HepG2 (cell line): Measurements from ENCODE around the gene ATP5F1C. TPM values are rescaled to one million over a fixed set of nuclear protein-coding genes. Genes with fewer than 3 reads are reported as not detected.
A peak's percentile ranks its signal among the peaks of the same experiment; 100 is the strongest.

ENCODE experiments used
- CENPT ChIP-seq: sonication (generic); formaldehyde crosslinking; IDR thresholded peaks from 2 replicates; pipeline ENCODE4 v1.8.0; 2022; ENCODE audit warnings: low read depth, mild to moderate bottlenecking, moderate library complexity, missing genetic modification reagents
- DBP ChIP-seq: sonication (generic); formaldehyde crosslinking; IDR thresholded peaks from 2 replicates; pipeline ENCODE4 v1.4.0; 2020; ENCODE audit warnings: missing genetic modification reagents; ENCODE audit errors: not compliant biosample characterization
- E2F1 ChIP-seq: sonication (generic); formaldehyde crosslinking; IDR thresholded peaks from 2 replicates; pipeline ENCODE4 v1.5.0; 2020; ENCODE audit warnings: missing genetic modification reagents
- HMG20B ChIP-seq: conservative IDR thresholded peaks from 2 replicates; pipeline ENCODE4 v1.6.1; 2016; ENCODE audit warnings: missing genetic modification reagents, missing compliant biosample characterization
- MIER2 ChIP-seq: IDR thresholded peaks from 2 replicates; pipeline ENCODE4 v1.6.1; 2016; ENCODE audit warnings: missing biosample characterization, missing genetic modification reagents
- NAIF1 ChIP-seq: sonication (generic); formaldehyde crosslinking; IDR thresholded peaks from 2 replicates; pipeline ENCODE4 v1.5.0; 2020; ENCODE audit warnings: mild to moderate bottlenecking, missing genetic modification reagents, borderline replicate concordance
- NFATC3 ChIP-seq: sonication (generic); formaldehyde crosslinking; IDR thresholded peaks from 2 replicates; pipeline ENCODE4 v1.5.1; 2020; ENCODE audit warnings: mild to moderate bottlenecking, missing genetic modification reagents
- NR2C2 ChIP-seq: sonication (generic); formaldehyde crosslinking; IDR thresholded peaks from 2 replicates; pipeline ENCODE4 v1.4.0; 2020; ENCODE audit warnings: missing genetic modification reagents, mild to moderate bottlenecking, moderate library complexity, borderline replicate concordance
- PAX8 ChIP-seq: sonication (generic); formaldehyde crosslinking; IDR thresholded peaks from 2 replicates; pipeline ENCODE4 v1.8.0; 2022; ENCODE audit warnings: mild to moderate bottlenecking, missing genetic modification reagents, borderline replicate concordance
- PHF5A ChIP-seq: IDR thresholded peaks from one replicate; pipeline ENCODE4 v1.6.1; 2018; ENCODE audit warnings: low read depth, missing genetic modification reagents; ENCODE audit not compliant: unreplicated experiment
- RFX1 ChIP-seq: fragments of 450-650 bp; IDR thresholded peaks from 2 replicates; pipeline ENCODE4 v1.6.1; 2017
- SRF ChIP-seq: IDR thresholded peaks from 2 replicates; pipeline ENCODE4 v1.6.1; 2011; ENCODE audit warnings: mild to moderate bottlenecking, low read depth, low read length, moderate library complexity
- TAF1 ChIP-seq: sonication (generic); formaldehyde crosslinking; IDR thresholded peaks from 2 replicates; pipeline ENCODE4 v1.4.0; 2020; ENCODE audit warnings: missing genetic modification reagents
- TBP ChIP-seq: sonication (generic); formaldehyde crosslinking; IDR thresholded peaks from 2 replicates; pipeline ENCODE4 v1.5.0; 2020; ENCODE audit warnings: missing genetic modification reagents
- TIGD3 ChIP-seq: sonication (generic); formaldehyde crosslinking; IDR thresholded peaks from 2 replicates; pipeline ENCODE4 v1.5.1; 2020; ENCODE audit warnings: mild to moderate bottlenecking, missing genetic modification reagents, borderline replicate concordance
- ZKSCAN1 ChIP-seq: fragments of 150-350 bp; IDR thresholded peaks from 2 replicates; pipeline ENCODE4 v1.6.1; 2014; ENCODE audit warnings: low read length
- ZMYM2 ChIP-seq: sonication (generic); formaldehyde crosslinking; IDR thresholded peaks from 2 replicates; pipeline ENCODE4 v1.8.0; 2022; ENCODE audit warnings: mild to moderate bottlenecking, missing genetic modification reagents
- ZNF143 ChIP-seq: sonication (generic); formaldehyde crosslinking; IDR thresholded peaks from 2 replicates; pipeline ENCODE4 v1.4.0; 2020; ENCODE audit warnings: missing genetic modification reagents
- ZNF33B ChIP-seq: sonication (generic); formaldehyde crosslinking; IDR thresholded peaks from 2 replicates; pipeline ENCODE4 v1.5.1; 2020; ENCODE audit warnings: mild to moderate bottlenecking, missing genetic modification reagents
- ZNF383 ChIP-seq: sonication (generic); formaldehyde crosslinking; IDR thresholded peaks from 2 replicates; pipeline ENCODE4 v1.4.0; 2020; ENCODE audit warnings: missing genetic modification reagents, mild to moderate bottlenecking, borderline replicate concordance
- ZNF629 ChIP-seq: sonication (generic); formaldehyde crosslinking; conservative IDR thresholded peaks from 2 replicates; pipeline ENCODE4 v1.5.0; 2020; ENCODE audit warnings: missing genetic modification reagents
- ZNF7 ChIP-seq: IDR thresholded peaks from 2 replicates; pipeline ENCODE4 v1.6.1; 2016; ENCODE audit warnings: missing biosample characterization, missing genetic modification reagents
- ZNF75D ChIP-seq: sonication (generic); formaldehyde crosslinking; IDR thresholded peaks from 2 replicates; pipeline ENCODE4 v1.8.1; 2023; ENCODE audit warnings: missing genetic modification reagents, mild to moderate bottlenecking, borderline replicate concordance
- polyA plus RNA-seq, 8 experiments: library from polyadenylated mRNA; depleted of rRNA in 3 of 8; stranded (reverse) in 7 of 8; unstranded in 1 of 8; fragments of >200 nt; fragmentation: Illumina TruSeq in 4 of 8; extraction: Trizol in 4 of 8; gene quantifications; 2 replicates each; pipeline versions ENCODE4 v1.2.1 to v1.2.3, GENCODE V29; 2011 to 2016; ENCODE audit warnings: low read depth in 4 of 8, missing spikeins in 1 of 8, mixed read lengths in 1 of 8; ENCODE audit not compliant: insufficient read depth in 1 of 8
- total RNA-seq, 5 experiments: library from RNA; depleted of rRNA; stranded (reverse); fragments of >200 nt; fragmentation: Illumina TruSeq; extraction: Trizol; gene quantifications; 2 replicates each; pipeline ENCODE4 v1.2.3, GENCODE V29; 2016; ENCODE audit warnings: low read depth in 1 of 5
- TF ChIP-seq, protein P1 (sequence below): sonication (generic); formaldehyde crosslinking; IDR thresholded peaks from 2 replicates; pipeline ENCODE4 v1.8.0; 2022; ENCODE audit warnings: missing genetic modification reagents, mild to moderate bottlenecking, inconsistent platforms, borderline replicate concordance
- TF ChIP-seq, protein P2 (sequence below): sonication (generic); formaldehyde crosslinking; IDR thresholded peaks from 2 replicates; pipeline ENCODE4 v1.8.0; 2022; ENCODE audit warnings: missing genetic modification reagents, low read depth, mild to moderate bottlenecking, borderline replicate concordance

ATP5F1C gene
- total and polyA plus RNA-seq, 2 of the 13 experiments (the other 11 are each of a cell fraction or from before 2014, with no cell fraction given), result 407 to 416 TPM

DNA sequence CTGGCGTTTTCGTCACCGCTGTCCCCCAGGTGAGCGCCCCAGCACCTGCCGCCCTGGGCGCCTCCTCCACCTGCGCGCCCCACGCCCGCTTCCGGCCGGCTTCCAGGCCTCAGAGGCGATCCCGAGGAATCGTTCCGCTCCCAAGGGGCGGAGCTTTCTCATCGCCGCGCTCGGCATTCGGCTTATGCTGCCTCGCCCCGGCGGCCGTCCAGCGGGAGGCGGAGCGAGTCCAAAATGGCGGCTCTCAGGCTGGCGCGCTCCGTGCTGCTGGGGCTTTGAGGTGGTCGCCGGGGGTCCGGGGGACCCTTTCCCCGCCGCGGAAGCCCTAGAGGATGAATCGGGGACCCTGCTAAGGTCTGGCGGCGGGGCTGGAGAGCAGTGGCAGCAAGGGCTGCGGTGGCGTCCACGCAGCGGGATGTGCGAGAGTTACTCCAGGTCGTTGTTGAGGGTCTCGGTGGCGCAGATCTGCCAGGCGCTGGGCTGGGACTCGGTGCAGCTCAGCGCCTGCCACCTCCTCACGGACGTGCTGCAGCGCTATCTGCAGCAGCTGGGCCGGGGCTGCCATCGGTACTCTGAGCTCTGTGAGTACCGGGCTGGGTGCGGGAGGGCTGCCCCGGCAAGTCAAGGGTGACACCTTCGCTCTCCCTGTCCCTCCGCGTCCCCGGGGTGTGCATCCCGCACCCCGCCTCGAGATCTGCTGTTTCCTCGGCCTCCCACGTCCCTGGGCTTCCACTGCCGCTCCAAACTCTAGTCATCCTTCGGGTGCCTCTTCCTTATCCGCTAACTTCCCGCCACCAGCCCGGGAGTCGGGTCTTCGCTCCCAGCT, 30.5 kb downstream of the ATP5F1C start, which contains the start of gene TAF3 (continued):
- TF ChIP-seq TIGD3 (no peak), ZNF629 (CRISPR knock-in tag) (no peak), ZNF383 (CRISPR knock-in tag) (peak; percentile 96; the same call in 1 of the 2 replicates), ZMYM2 (CRISPR knock-in tag) (no peak), ZNF7 (no peak), HMG20B (CRISPR knock-in tag) (0 out of 2 replicates have a peak, but pooled peaks have one; percentile 46), CENPT (CRISPR knock-in tag) (no peak), MIER2 (CRISPR knock-in tag) (peak; percentile 62; the same call in 1 of the 2 replicates), NAIF1 (CRISPR knock-in tag) (peak; percentile 28; the same call in 1 of the 2 replicates), DBP (CRISPR knock-in tag) (no peak), ZNF143 (CRISPR knock-in tag) (peak; percentile 68), ZKSCAN1 (no peak), ZNF75D (CRISPR knock-in tag) (no peak; the same call in 1 of the 2 replicates), PAX8 (no peak), SRF (peak; percentile 97), PHF5A (CRISPR knock-in tag) (peak; percentile 82), NR2C2 (CRISPR knock-in tag) (peak; percentile 71), ZNF33B (CRISPR knock-in tag) (no peak), E2F1 (CRISPR knock-in tag) (peak; percentile 71), TAF1 (CRISPR knock-in tag) (peak; percentile 98), NFATC3 (CRISPR knock-in tag) (peak; percentile 58; the same call in 1 of the 2 replicates), TBP (CRISPR knock-in tag) (no peak), RFX1 (no peak)
- TF ChIP-seq, protein P1, sequence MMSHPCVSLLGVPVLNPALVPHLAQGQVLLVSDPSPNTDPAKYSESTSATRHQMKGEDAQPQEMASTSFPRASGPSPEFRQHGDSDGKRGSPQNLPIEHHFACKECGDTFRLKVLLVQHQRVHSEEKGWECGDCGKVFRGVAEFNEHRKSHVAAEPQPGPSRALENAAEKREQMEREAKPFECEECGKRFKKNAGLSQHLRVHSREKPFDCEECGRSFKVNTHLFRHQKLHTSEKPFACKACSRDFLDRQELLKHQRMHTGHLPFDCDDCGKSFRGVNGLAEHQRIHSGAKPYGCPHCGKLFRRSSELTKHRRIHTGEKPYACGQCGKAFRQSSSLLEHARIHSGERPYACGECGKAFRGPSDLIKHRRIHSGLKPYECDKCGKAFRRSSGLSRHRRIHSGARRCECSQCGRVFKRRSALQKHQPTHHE (CRISPR knock-in tag), result peak; percentile 46; the same call in 1 of the 2 replicates
- TF ChIP-seq, protein P2, sequence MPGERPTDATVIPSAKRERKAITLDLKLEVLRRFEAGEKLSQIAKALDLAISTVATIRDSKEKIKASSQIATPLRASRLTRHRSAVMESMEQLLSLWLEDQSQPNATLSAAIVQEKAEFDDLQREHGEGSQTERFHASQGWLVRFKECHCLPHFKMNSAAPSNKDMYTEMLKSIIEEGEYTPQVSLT, result no peak
